ENCODE measurements around the gene INO80.

INO80 gene

GRCh38 chr15:41024131-41024530 lies 91.9 kb downstream of the INO80 start:
- no peak overlapping the region for H3K4me3 ChIP-seq (ENCODE audit: control insufficient read depth, low read depth, low read length)
- peak; percentile 32 for DNase-seq (ENCODE audit: low read depth)
- TF ChIP-seq, protein P1, sequence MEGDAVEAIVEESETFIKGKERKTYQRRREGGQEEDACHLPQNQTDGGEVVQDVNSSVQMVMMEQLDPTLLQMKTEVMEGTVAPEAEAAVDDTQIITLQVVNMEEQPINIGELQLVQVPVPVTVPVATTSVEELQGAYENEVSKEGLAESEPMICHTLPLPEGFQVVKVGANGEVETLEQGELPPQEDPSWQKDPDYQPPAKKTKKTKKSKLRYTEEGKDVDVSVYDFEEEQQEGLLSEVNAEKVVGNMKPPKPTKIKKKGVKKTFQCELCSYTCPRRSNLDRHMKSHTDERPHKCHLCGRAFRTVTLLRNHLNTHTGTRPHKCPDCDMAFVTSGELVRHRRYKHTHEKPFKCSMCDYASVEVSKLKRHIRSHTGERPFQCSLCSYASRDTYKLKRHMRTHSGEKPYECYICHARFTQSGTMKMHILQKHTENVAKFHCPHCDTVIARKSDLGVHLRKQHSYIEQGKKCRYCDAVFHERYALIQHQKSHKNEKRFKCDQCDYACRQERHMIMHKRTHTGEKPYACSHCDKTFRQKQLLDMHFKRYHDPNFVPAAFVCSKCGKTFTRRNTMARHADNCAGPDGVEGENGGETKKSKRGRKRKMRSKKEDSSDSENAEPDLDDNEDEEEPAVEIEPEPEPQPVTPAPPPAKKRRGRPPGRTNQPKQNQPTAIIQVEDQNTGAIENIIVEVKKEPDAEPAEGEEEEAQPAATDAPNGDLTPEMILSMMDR (IDR thresholded peaks at IDR 0.05; ENCODE audit: control insufficient read depth, insufficient read depth, low read depth, low read length, missing control alignments), result no peak

- TF ChIP-seq, protein P1 (IDR thresholded peaks at IDR 0.05; ENCODE audit: control insufficient read depth, insufficient read depth, low read depth, low read length, missing control alignments), result peak; percentile 81
- peak; percentile 27 for DNase-seq (ENCODE audit: low read depth)
- no peak overlapping the region for H3K4me3 ChIP-seq (ENCODE audit: control insufficient read depth, low read depth, low read length)
Observed at GRCh38 chr15:41022487-41023090, 93.5 kb downstream of the INO80 start.

DNA sequence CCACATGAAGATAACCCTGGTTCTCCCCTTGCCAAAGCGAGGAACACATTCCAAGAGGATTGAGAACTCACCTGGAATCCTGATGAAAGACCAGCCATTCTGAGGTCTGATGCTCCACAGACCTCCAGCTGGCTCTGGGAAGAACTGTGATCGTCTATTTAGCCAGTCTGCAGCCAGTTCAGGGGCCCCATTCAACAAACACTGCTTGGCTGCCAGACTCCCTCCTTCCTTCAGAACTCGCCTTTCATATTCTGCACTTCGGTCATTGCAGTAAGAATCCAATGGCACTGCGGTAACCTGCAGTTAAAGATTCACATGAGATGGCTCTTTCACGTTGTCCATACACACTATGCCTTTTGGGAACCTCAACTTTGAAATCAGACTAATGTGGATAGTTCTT lies 95.3 kb downstream of the INO80 start:
- TF ChIP-seq, protein P1 (IDR thresholded peaks at IDR 0.05; ENCODE audit: control insufficient read depth, insufficient read depth, low read depth, low read length, missing control alignments), result no peak
- no peak for DNase-seq (ENCODE audit: low read depth)
- no peak overlapping the region for H3K4me3 ChIP-seq (ENCODE audit: control insufficient read depth, low read depth, low read length)

DNA sequence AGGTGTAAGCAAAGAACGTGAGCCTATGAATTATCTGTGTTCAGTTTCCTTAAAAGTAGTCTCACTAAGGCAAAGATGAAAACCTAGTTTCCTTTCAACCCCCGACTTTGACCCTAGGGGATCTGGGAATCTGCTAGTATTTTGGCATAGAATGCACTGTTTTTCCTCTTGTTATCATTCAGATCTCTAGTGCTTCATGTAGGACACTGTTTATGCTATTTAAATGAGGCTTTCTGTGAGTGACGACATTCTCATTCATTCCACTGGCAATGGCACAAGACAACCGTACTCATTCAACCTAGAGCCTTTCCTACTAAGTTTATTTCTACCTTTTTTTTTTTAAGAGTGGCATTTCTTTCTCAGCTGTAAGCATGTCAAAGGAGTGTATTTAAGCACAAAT lies 95.8 kb downstream of the INO80 start:
- TF ChIP-seq, protein P1 (IDR thresholded peaks at IDR 0.05; ENCODE audit: control insufficient read depth, insufficient read depth, low read depth, low read length, missing control alignments), result no peak
- DNase-seq (ENCODE audit: low read depth), result no peak
- H3K4me3 ChIP-seq (ENCODE audit: control insufficient read depth, low read depth, low read length), result no peak overlapping the region

DNA sequence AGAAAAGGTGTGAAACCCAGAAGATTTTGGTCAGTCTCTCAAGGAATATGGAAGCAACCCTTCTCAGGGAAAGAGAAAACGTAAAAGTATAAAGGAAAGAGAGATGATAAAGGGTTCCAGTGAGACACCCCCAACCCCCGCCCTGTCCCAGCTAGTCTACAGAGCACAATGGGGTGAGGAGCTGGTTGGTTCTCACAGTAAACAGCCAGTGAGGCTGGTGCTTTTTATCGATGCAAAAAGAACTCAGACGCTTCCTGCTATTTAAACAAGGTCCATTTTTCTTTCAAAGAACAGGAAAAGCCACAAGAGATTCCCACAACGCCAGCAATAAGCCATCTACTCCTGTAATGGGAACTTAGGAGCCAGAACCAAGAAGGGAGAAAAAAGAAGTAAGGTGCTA lies 96.9 kb downstream of the INO80 start:
- H3K4me3 ChIP-seq (ENCODE audit: control insufficient read depth, low read depth, low read length), result no peak overlapping the region
- DNase-seq (ENCODE audit: low read depth), result no peak
- TF ChIP-seq, protein P1 (IDR thresholded peaks at IDR 0.05; ENCODE audit: control insufficient read depth, insufficient read depth, low read depth, low read length, missing control alignments), result no peak

DNA sequence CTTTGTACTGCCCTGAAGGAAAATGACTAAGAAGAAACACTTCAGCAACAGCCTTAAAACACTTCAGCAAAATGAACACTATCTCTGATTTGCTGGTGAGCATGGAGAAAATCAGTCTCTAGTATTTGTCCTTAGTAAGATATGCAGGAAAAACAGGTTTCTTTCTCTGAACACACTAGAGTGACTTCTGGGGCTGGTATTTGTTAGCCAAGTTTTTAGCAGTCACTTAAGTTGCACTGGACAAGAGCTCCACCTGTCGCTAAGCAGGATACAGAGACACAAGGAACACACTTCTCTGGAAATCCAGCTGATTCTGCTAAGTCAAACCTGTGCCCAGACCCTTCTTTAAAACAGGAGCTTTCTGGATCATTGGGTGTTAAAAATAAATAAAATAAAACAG lies 97.5 kb downstream of the INO80 start:
- no peak for DNase-seq (ENCODE audit: low read depth)
- no peak overlapping the region for H3K4me3 ChIP-seq (ENCODE audit: control insufficient read depth, low read depth, low read length)
- TF ChIP-seq, protein P1 (IDR thresholded peaks at IDR 0.05; ENCODE audit: control insufficient read depth, insufficient read depth, low read depth, low read length, missing control alignments), result peak; percentile 28

Data from AG09309 (cell line).